ENCODE data around the gene BRME1. TPM values are rescaled to one million over a fixed set of nuclear protein-coding genes. Genes with fewer than 3 reads are reported as not detected.
A peak's percentile ranks its signal among the peaks of the same experiment; 100 is the strongest.

BRME1 gene
- total RNA-seq, 6 donors from 2014 or later: 0.46 to 4.4 (median 2.1) TPM

DNA sequence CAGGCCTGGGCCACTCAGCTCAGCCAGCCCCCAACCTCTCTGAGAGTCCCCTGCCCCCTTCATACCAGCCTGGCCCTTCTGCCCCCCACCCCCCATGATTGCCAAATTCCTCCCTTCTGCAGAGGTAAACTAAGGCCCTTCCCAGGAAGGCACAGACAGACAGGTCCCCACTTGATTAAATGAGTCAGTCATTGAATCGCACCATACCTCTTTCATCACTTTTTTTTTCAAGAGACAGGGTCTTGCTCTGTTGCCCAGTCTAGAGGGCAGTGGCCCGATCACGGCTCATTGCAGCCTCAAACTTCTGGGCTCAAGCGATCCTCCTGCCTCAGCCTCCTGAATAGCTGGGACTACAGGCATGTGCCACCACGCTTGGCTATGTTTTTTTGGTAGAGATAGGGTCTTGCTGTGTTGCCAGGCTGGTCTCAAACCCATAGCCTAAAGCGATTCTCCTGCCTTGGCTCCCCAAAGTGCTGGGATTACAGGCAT, 26.3 kb upstream of the BRME1 start:
- no peak overlapping the region for H3K27ac ChIP-seq
- 95 to 96% methylated on average over 6 of the region's 6 CpGs for WGBS, 2 donors
- H3K27me3 ChIP-seq: no peaks in the 10 kb centered on the region
- TF ChIP-seq POLR2AphosphoS5 (IDR thresholded peaks at IDR 0.05) (no peak), EP300 (IDR thresholded peaks at IDR 0.05) (no peak), POLR2A (IDR thresholded peaks at IDR 0.05) (no peak)
- TF ChIP-seq, protein P1, sequence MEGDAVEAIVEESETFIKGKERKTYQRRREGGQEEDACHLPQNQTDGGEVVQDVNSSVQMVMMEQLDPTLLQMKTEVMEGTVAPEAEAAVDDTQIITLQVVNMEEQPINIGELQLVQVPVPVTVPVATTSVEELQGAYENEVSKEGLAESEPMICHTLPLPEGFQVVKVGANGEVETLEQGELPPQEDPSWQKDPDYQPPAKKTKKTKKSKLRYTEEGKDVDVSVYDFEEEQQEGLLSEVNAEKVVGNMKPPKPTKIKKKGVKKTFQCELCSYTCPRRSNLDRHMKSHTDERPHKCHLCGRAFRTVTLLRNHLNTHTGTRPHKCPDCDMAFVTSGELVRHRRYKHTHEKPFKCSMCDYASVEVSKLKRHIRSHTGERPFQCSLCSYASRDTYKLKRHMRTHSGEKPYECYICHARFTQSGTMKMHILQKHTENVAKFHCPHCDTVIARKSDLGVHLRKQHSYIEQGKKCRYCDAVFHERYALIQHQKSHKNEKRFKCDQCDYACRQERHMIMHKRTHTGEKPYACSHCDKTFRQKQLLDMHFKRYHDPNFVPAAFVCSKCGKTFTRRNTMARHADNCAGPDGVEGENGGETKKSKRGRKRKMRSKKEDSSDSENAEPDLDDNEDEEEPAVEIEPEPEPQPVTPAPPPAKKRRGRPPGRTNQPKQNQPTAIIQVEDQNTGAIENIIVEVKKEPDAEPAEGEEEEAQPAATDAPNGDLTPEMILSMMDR (IDR thresholded peaks at IDR 0.05): no peak
- peaks cover 0 to under 1% (median 0%) of the 10 kb centered on the region in 4 donors for H3K4me1 ChIP-seq
- DNase-seq (no peak), ATAC-seq (ENCODE audit: low FRiP score in 2 of 2) (no peak)
- no peaks in the 10 kb centered on the region for H3K9me3 ChIP-seq
- H3K36me3 ChIP-seq: peaks cover 0 to 34% (median 15%) of the 10 kb centered on the region in 4 donors
- H3K4me3 ChIP-seq: no peak overlapping the region

DNA sequence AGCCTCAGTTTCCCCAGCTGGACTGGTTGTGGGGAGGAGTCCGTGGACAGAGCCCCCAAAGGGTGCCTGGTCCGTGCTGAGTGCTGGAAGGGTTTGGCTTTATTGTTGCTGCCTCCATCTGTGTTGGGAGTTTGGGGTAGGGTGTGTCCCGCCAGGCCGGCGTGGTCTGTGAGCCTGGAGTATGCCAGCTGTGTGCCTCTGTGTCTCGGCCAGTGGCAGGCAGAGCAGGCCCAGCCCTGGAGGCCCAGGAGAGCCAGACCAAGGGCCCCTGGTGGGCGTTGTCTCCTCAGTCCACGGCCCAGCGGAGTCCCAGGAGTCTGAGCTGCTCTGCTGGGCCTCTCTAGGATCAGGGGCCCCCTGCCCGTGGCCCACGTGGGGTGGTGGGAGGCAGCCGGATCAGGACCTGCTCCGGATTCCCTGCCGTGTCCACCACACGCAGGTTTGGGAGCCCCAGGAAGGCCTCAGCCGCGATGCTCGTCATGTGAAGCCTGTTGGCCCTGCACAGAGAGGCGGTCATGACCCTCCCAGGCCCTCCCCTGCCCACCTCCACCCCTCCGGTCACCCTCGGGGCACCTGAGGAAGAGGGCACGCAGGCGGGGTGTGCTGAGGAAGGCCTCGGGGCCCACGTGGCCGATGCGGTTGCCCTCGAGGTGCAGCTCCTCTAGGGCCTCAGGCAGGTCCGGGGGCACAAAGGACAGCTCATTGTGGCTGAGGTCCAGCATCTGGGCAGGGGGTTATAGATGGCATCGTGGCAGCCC, 25.7 kb upstream of the BRME1 start:
- WGBS, 2 donors: 89 to 95% methylated on average over 4 to 20 of the region's 30 CpGs
- DNase-seq (peak in 1 of 2 donors; percentile 73), ATAC-seq (ENCODE audit: low FRiP score in 2 of 2) (no peak)
- no peaks in the 10 kb centered on the region for H3K9me3 ChIP-seq
- peaks cover 0 to 40% (median 18%) of the 10 kb centered on the region in 4 donors for H3K36me3 ChIP-seq
- no peaks in the 10 kb centered on the region for H3K27me3 ChIP-seq
- H3K27ac ChIP-seq: no peak overlapping the region
- peaks cover 0 to 7% (median under 1%) of the 10 kb centered on the region in 4 donors for H3K4me1 ChIP-seq
- TF ChIP-seq, protein P1 (IDR thresholded peaks at IDR 0.05): no peak
- TF ChIP-seq EP300 (IDR thresholded peaks at IDR 0.05) (no peak), POLR2A (IDR thresholded peaks at IDR 0.05) (no peak), POLR2AphosphoS5 (IDR thresholded peaks at IDR 0.05) (no peak)
- H3K4me3 ChIP-seq: no peak overlapping the region

DNA sequence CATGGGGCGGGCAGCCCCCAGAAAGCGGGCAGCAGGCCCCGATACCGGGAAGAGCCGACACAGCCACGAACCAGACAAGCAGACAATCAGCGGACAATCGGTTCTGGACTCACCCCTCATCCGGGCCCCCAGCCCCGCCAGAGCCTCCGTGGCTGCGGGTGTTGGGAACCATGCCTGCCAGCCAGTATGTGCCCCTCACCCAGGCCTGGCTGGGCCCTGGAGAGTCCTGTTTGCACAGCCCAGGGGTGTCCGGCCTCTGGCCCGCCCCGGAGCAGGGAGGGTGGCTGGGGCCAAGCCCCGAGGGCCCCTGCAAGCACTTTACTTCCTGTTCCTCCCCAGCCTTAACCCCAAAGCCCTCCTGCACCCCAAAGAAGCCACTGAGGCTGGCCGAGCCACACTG, 24.5 kb upstream of the BRME1 start:
- no peak overlapping the region for H3K27ac ChIP-seq
- WGBS, 2 donors: 85 to 92% methylated on average over 2 to 17 of the region's 17 CpGs
- peaks cover 0 to 49% (median 22%) of the 10 kb centered on the region in 4 donors for H3K36me3 ChIP-seq

DNA sequence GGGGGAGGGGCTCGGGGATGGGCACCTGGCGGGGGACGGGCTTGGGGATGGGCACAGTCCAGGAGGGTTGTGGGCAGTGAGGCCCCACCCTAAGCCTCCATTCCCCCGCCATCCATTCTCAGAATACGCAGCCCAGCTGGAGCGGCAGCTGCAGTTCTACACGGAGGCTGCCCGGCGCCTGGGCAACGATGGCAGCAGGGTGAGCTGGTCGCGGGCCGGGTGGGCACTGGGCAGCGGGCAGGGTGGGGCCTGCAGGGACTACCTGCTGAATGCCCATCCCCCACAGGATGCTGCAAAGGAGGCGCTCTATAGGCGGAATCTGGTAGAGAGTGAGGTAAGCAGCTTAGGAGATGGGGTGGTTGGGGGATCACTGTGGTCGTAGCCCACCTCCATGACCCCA, 24.0 kb upstream of the BRME1 start:
- H3K36me3 ChIP-seq: peaks cover 0 to 53% (median 22%) of the 10 kb centered on the region in 4 donors
- DNase-seq: peak in 1 of 2 donors; percentile 65
- no peaks in the 10 kb centered on the region for H3K27me3 ChIP-seq
- H3K4me3 ChIP-seq: no peak overlapping the region
- no peaks in the 10 kb centered on the region for H3K9me3 ChIP-seq
- TF ChIP-seq, protein P1 (IDR thresholded peaks at IDR 0.05): no peak
- TF ChIP-seq EP300 (IDR thresholded peaks at IDR 0.05) (no peak), POLR2AphosphoS5 (IDR thresholded peaks at IDR 0.05) (no peak), POLR2A (IDR thresholded peaks at IDR 0.05) (no peak)
- peaks cover 0 to 12% (median 5%) of the 10 kb centered on the region in 4 donors for H3K4me1 ChIP-seq
- H3K27ac ChIP-seq: no peak overlapping the region
- no peak for ATAC-seq (ENCODE audit: low FRiP score in 2 of 2)
- 88% methylated on average over 10 of the region's 17 CpGs; no CpG with 5 or more reads in 1 of the 2 donors for WGBS, 2 donors

More for the DNA sequence above, 24.5 kb upstream of the BRME1 start:
- no peak overlapping the region for H3K4me3 ChIP-seq
- DNase-seq (peak in 1 of 2 donors; percentile 65), ATAC-seq (ENCODE audit: low FRiP score in 2 of 2) (no peak)
- peaks cover 0 to 12% (median 5%) of the 10 kb centered on the region in 4 donors for H3K4me1 ChIP-seq
- H3K9me3 ChIP-seq: no peaks in the 10 kb centered on the region
- TF ChIP-seq POLR2AphosphoS5 (IDR thresholded peaks at IDR 0.05) (no peak), EP300 (IDR thresholded peaks at IDR 0.05) (no peak), POLR2A (IDR thresholded peaks at IDR 0.05) (no peak)
- TF ChIP-seq, protein P1 (IDR thresholded peaks at IDR 0.05): no peak
- H3K27me3 ChIP-seq: no peaks in the 10 kb centered on the region

Data from upper lobe of left lung (tissue), 6 donors.